ENCODE data around the gene PSPH. TPM values are rescaled to one million over a fixed set of nuclear protein-coding genes. Genes with fewer than 3 reads are reported as not detected.
"Not testable (repeated sequence)": the region's sequence is repeated elsewhere in the genome, so short reads cannot be mapped to it uniquely, and the experiment has no call there.

Gene PSPH
- polyA plus RNA-seq, 1 donor (not counting 4 experiments of a cell fraction or from before 2014, with no cell fraction given), result 21.6 TPM

DNA sequence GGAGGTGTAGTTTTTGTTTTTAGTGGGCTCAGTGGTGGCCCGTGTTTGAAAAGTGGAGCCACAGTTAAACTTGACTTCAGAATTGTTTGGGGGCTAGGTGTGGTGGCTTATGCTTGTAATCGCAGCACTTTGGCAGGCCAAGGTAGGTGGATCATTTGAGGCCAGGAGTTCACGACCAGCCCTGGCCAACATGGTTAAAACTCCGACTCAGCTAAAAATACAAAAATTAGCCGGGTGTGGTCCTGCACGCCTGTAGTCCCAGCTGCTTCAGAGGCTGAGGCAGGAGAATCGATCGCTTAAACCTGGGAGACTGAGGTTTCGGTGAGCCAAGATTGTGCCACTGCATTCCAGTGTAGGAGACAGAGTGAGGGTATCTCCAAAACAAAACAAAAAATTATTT lies 2.1 kb upstream of the PSPH start:
- peaks cover 81% of the 10 kb centered on the region for H3K79me2 ChIP-seq (ENCODE audit: control insufficient read depth, insufficient read depth, low read length)
- dilution Hi-C loops (cut with MboI; ENCODE audit: extremely low pct_ligation_motif_present, low sequenced_read_pairs), result no loop called here
- no peak for TF ChIP-seq EZH2 (IDR thresholded peaks at IDR 0.05; ENCODE audit: low read length)
- TF ChIP-seq, protein P1, sequence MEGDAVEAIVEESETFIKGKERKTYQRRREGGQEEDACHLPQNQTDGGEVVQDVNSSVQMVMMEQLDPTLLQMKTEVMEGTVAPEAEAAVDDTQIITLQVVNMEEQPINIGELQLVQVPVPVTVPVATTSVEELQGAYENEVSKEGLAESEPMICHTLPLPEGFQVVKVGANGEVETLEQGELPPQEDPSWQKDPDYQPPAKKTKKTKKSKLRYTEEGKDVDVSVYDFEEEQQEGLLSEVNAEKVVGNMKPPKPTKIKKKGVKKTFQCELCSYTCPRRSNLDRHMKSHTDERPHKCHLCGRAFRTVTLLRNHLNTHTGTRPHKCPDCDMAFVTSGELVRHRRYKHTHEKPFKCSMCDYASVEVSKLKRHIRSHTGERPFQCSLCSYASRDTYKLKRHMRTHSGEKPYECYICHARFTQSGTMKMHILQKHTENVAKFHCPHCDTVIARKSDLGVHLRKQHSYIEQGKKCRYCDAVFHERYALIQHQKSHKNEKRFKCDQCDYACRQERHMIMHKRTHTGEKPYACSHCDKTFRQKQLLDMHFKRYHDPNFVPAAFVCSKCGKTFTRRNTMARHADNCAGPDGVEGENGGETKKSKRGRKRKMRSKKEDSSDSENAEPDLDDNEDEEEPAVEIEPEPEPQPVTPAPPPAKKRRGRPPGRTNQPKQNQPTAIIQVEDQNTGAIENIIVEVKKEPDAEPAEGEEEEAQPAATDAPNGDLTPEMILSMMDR (optimal IDR thresholded peaks at IDR 0.05 in 1 of 3, IDR thresholded peaks at IDR 0.05 in 1 of 3, conservative IDR thresholded peaks at IDR 0.05 in 1 of 3; ENCODE audit: extremely low read depth in 1 of 3, insufficient read depth in 2 of 3, low read length in 3 of 3), result no peak
- no peaks in the 10 kb centered on the region for H3K9me3 ChIP-seq (ENCODE audit: control insufficient read depth, low read depth, low read length)
- DNase-seq (ENCODE audit: low read depth, low spot score) (no peak), FAIRE-seq (no peak)
- peak overlapping the region; percentile 84 for H3K27ac ChIP-seq (ENCODE audit: control insufficient read depth, insufficient read depth, low read length)
- peaks cover 16 to 18% of the 10 kb centered on the region in 2 experiments for H3K36me3 ChIP-seq (ENCODE audit: control insufficient read depth in 2 of 2, extremely low read depth in 1 of 2, insufficient read depth in 2 of 2, low read length in 2 of 2)
- H3K9me1 ChIP-seq (ENCODE audit: control insufficient read depth, extremely low read depth, insufficient read depth, low read length), result no peaks in the 10 kb centered on the region
- no peaks in the 10 kb centered on the region for H3K27me3 ChIP-seq (ENCODE audit: control insufficient read depth, extremely low read depth, insufficient read depth, low read length)
- H2AFZ ChIP-seq (ENCODE audit: control insufficient read depth, low read length), result no peak overlapping the region
- peak overlapping the region; percentile 92 for H3K4me2 ChIP-seq (ENCODE audit: control insufficient read depth, extremely low read depth, insufficient read depth, low read depth, low read length)
- peak overlapping the region in 2 of 3 experiments; percentile 43 to 77 for H3K4me3 ChIP-seq (ENCODE audit: control insufficient read depth in 2 of 3, extremely low read depth in 1 of 3, insufficient read depth in 2 of 3, low read depth in 1 of 3, low read length in 3 of 3)
- H4K20me1 ChIP-seq (ENCODE audit: control insufficient read depth, extremely low read depth, insufficient read depth, low read length), result no peaks in the 10 kb centered on the region
- H3K9ac ChIP-seq (ENCODE audit: control insufficient read depth, extremely low read depth, insufficient read depth, low read length), result peak overlapping the region; percentile 47
- peaks cover 27% of the 10 kb centered on the region for H3K4me1 ChIP-seq (ENCODE audit: control insufficient read depth, extremely low read depth, insufficient read depth, low read length)

DNA sequence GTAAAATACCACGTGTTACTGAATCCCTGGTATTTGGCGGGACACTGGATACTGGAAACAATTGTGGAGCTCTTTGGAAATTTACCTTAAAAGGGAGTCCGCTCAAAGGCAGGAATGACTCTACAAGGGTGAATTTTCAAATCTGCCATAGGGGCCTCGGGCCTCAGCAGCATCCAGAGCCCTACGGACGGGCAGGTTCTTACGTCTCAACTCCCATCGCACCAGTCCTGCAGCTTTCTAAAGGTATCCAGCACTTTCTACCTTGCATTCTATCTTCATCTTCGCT lies 248 bp downstream of the PSPH start:
- FAIRE-seq, result peak; percentile 51
- dilution Hi-C loops (cut with MboI; ENCODE audit: extremely low pct_ligation_motif_present, low sequenced_read_pairs), result no loop called here
- TF ChIP-seq, protein P1 (optimal IDR thresholded peaks at IDR 0.05 in 1 of 3, IDR thresholded peaks at IDR 0.05 in 1 of 3, conservative IDR thresholded peaks at IDR 0.05 in 1 of 3; ENCODE audit: extremely low read depth in 1 of 3, insufficient read depth in 2 of 3, low read length in 3 of 3), result no peak
- no peak for TF ChIP-seq EZH2 (IDR thresholded peaks at IDR 0.05; ENCODE audit: low read length)

DNA sequence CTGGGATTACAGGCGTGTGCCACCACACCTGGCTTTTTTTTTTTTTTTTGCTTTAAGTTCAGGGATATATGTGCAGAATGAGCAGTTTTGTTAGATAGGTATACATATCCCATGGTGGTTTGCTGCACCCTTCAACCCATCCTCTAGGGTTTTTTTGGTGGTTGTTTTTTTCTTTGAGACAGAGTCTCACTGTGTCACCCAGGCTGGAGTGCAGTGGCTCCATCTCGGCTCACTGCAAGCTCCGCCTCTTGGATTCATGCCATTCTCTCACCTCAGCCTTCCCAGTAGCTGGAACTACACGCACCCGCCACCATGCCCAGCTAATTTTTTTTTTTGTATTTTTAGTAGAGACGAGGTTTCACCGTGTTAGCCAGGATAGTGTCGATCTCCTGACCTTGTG lies 2.5 kb downstream of the PSPH start:
- H3K4me3 ChIP-seq (ENCODE audit: control insufficient read depth in 2 of 3, extremely low read depth in 1 of 3, insufficient read depth in 2 of 3, low read depth in 1 of 3, low read length in 3 of 3); H3K27me3 ChIP-seq (ENCODE audit: control insufficient read depth, extremely low read depth, insufficient read depth, low read length); H2AFZ ChIP-seq (ENCODE audit: control insufficient read depth, low read length); FAIRE-seq; H3K36me3 ChIP-seq (ENCODE audit: control insufficient read depth in 2 of 2, extremely low read depth in 1 of 2, insufficient read depth in 2 of 2, low read length in 2 of 2); DNase-seq (ENCODE audit: low read depth, low spot score); H3K4me2 ChIP-seq (ENCODE audit: control insufficient read depth, extremely low read depth, insufficient read depth, low read depth, low read length); H3K27ac ChIP-seq (ENCODE audit: control insufficient read depth, insufficient read depth, low read length); H3K9me1 ChIP-seq (ENCODE audit: control insufficient read depth, extremely low read depth, insufficient read depth, low read length); dilution Hi-C loops (cut with MboI; ENCODE audit: extremely low pct_ligation_motif_present, low sequenced_read_pairs); H3K9me3 ChIP-seq (ENCODE audit: control insufficient read depth, low read depth, low read length); H3K9ac ChIP-seq (ENCODE audit: control insufficient read depth, extremely low read depth, insufficient read depth, low read length); H4K20me1 ChIP-seq (ENCODE audit: control insufficient read depth, extremely low read depth, insufficient read depth, low read length): not testable (repeated sequence)
- peaks cover 20% of the 10 kb centered on the region for H3K4me1 ChIP-seq (ENCODE audit: control insufficient read depth, extremely low read depth, insufficient read depth, low read length)
- H3K79me2 ChIP-seq (ENCODE audit: control insufficient read depth, insufficient read depth, low read length), result peaks cover 51% of the 10 kb centered on the region

More for the DNA sequence above, 248 bp downstream of the PSPH start:
- Histone ChIP-seq H3K4me2 (ENCODE audit: control insufficient read depth, extremely low read depth, insufficient read depth, low read depth, low read length) (peak overlapping the region; percentile 56), H3K4me1 (ENCODE audit: control insufficient read depth, extremely low read depth, insufficient read depth, low read length) (peaks cover 27% of the 10 kb centered on the region), H3K79me2 (ENCODE audit: control insufficient read depth, insufficient read depth, low read length) (peaks cover 70% of the 10 kb centered on the region), H3K27ac (ENCODE audit: control insufficient read depth, insufficient read depth, low read length) (peak overlapping the region; percentile 84), H2AFZ (ENCODE audit: control insufficient read depth, low read length) (peak overlapping the region; percentile 84), H3K9me1 (ENCODE audit: control insufficient read depth, extremely low read depth, insufficient read depth, low read length) (no peaks in the 10 kb centered on the region), H3K9me3 (ENCODE audit: control insufficient read depth, low read depth, low read length) (no peaks in the 10 kb centered on the region), H3K9ac (ENCODE audit: control insufficient read depth, extremely low read depth, insufficient read depth, low read length) (peak overlapping the region; percentile 98), H3K36me3 (ENCODE audit: control insufficient read depth in 2 of 2, extremely low read depth in 1 of 2, insufficient read depth in 2 of 2, low read length in 2 of 2) (peaks cover 6 to 11% of the 10 kb centered on the region in 2 experiments), H4K20me1 (ENCODE audit: control insufficient read depth, extremely low read depth, insufficient read depth, low read length) (no peaks in the 10 kb centered on the region), H3K27me3 (ENCODE audit: control insufficient read depth, extremely low read depth, insufficient read depth, low read length) (no peaks in the 10 kb centered on the region), H3K4me3 (ENCODE audit: control insufficient read depth in 2 of 3, extremely low read depth in 1 of 3, insufficient read depth in 2 of 3, low read depth in 1 of 3, low read length in 3 of 3) (peak overlapping the region; percentile 77 to 79 (median 77))
- no peak for DNase-seq (ENCODE audit: low read depth, low spot score)

Data from keratinocyte (primary cell).